Neural crest cell (in vitro differentiated cells): ENCODE data around the gene XYLT1. TPM values are rescaled to one million over a fixed set of nuclear protein-coding genes. Genes with fewer than 3 reads are reported as not detected.
A peak's percentile ranks its signal among the peaks of the same experiment; 100 is the strongest.

Experiments used
- DNase-seq: peaks from one replicate; pipeline ENCODE4 v3.0.0; 2021; ENCODE audit warnings: low read depth, mixed read lengths, low spot score
- H3K27ac Mint-ChIP-seq: one replicate; pipeline ENCODE4 v1.8.0; 2021; ENCODE audit warnings: mild to moderate bottlenecking, mixed read lengths; ENCODE audit not compliant: unreplicated experiment
- H3K27me3 Mint-ChIP-seq: 2 replicates; pipeline ENCODE4 v1.8.0; 2021; ENCODE audit warnings: low read depth, mild to moderate bottlenecking, mixed read lengths
- H3K36me3 Mint-ChIP-seq: 2 replicates; pipeline ENCODE4 v1.8.0; 2021; ENCODE audit warnings: low read depth, mild to moderate bottlenecking, mixed read lengths
- H3K4me1 Mint-ChIP-seq: 2 replicates; pipeline ENCODE4 v1.8.0; 2021; ENCODE audit warnings: mixed read lengths
- H3K4me3 Mint-ChIP-seq: one replicate; pipeline ENCODE4 v1.8.0; 2021; ENCODE audit warnings: mild to moderate bottlenecking, mixed read lengths
- H3K9me3 Mint-ChIP-seq: 2 replicates; pipeline ENCODE4 v1.8.0; 2021; ENCODE audit warnings: mixed read lengths
- total RNA-seq: library from RNA; stranded (reverse); gene quantifications from 2 replicates; pipeline ENCODE4 v1.2.1, GENCODE V29; 2021
- TF ChIP-seq, protein P1 (sequence below): fragments of 200-600 bp; sonication (generic); conservative IDR thresholded peaks from 2 replicates; pipeline ENCODE4 v1.5.0; 2021; ENCODE audit warnings: antibody characterized with exemption, mild to moderate bottlenecking

Gene XYLT1
- total RNA-seq, 1 donor from 2014 or later = 15.0 TPM

DNA sequence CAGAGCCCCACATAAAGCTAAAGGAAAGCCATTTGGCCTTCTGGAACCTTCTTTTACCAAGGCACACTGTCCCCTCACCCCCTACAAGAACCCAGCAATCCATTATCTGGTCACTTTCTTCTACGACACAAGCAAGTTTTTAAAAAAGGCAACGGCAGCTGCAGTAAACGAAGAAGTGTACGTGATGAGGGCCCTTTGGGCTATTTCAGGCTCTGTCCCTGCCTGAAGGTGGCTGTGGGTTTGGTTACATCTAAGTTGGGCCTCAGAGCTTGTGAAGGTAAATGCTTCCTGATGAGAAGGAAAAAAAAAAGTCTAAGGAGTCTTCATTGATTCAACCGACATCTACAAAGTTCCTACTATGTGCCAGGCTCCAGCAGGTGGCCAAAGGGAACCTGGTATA lies 35.4 kb downstream of the XYLT1 start:
- H3K9me3 Mint-ChIP-seq = no peaks in the 10 kb centered on the region
- H3K4me1 Mint-ChIP-seq = no peaks in the 10 kb centered on the region
- no peak overlapping the region for H3K27ac Mint-ChIP-seq
- H3K4me3 Mint-ChIP-seq = no peak overlapping the region
- DNase-seq = no peak
- TF ChIP-seq, protein P1, sequence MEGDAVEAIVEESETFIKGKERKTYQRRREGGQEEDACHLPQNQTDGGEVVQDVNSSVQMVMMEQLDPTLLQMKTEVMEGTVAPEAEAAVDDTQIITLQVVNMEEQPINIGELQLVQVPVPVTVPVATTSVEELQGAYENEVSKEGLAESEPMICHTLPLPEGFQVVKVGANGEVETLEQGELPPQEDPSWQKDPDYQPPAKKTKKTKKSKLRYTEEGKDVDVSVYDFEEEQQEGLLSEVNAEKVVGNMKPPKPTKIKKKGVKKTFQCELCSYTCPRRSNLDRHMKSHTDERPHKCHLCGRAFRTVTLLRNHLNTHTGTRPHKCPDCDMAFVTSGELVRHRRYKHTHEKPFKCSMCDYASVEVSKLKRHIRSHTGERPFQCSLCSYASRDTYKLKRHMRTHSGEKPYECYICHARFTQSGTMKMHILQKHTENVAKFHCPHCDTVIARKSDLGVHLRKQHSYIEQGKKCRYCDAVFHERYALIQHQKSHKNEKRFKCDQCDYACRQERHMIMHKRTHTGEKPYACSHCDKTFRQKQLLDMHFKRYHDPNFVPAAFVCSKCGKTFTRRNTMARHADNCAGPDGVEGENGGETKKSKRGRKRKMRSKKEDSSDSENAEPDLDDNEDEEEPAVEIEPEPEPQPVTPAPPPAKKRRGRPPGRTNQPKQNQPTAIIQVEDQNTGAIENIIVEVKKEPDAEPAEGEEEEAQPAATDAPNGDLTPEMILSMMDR = no peak
- H3K36me3 Mint-ChIP-seq = no peaks in the 10 kb centered on the region
- no peaks in the 10 kb centered on the region for H3K27me3 Mint-ChIP-seq

DNA sequence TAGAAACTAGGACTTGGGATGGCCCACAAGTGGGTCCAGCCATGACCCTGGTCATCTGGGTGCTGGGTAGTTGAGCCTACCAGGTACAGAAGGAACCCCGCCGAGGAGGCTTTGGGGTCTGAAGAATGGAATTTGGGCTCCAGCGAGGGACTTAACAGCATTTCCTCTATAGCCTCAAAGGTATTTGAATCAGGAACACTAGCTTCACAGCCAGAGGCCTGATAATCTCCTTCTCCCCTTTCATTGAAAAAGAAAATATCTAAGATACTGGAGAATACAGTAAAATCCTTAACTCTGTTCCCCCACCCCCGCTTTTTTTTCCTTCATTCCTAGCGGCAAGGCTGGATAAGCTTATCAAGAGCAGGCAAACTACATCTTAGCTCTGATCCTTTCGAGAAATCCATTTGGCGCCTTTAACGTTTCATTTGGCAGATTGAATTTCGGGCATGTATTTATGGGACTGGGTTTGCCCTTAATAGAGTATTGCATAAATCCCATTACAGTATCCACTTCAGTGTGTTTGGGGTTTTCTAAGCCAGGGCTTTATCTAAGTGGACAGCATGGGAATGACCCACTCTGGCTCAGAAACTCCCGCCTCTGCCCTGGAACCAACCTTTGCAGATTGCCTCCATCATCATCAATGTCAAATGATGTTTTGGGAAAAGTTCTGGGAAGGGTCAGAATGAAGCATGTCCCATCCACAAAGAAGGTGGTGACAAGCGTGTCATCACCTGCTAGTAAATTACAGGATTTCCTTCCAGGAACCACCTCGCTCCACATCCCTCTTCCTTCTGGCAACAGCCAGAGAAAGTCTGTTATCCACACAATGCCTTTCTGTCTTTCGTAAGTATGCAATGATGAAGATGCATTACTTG lies 36.9 kb downstream of the XYLT1 start:
- no peaks in the 10 kb centered on the region for H3K27me3 Mint-ChIP-seq
- H3K27ac Mint-ChIP-seq = no peak overlapping the region
- H3K9me3 Mint-ChIP-seq = no peaks in the 10 kb centered on the region
- TF ChIP-seq, protein P1 = no peak
- H3K36me3 Mint-ChIP-seq = no peaks in the 10 kb centered on the region
- H3K4me3 Mint-ChIP-seq = no peak overlapping the region
- no peak for DNase-seq
- no peaks in the 10 kb centered on the region for H3K4me1 Mint-ChIP-seq

DNA sequence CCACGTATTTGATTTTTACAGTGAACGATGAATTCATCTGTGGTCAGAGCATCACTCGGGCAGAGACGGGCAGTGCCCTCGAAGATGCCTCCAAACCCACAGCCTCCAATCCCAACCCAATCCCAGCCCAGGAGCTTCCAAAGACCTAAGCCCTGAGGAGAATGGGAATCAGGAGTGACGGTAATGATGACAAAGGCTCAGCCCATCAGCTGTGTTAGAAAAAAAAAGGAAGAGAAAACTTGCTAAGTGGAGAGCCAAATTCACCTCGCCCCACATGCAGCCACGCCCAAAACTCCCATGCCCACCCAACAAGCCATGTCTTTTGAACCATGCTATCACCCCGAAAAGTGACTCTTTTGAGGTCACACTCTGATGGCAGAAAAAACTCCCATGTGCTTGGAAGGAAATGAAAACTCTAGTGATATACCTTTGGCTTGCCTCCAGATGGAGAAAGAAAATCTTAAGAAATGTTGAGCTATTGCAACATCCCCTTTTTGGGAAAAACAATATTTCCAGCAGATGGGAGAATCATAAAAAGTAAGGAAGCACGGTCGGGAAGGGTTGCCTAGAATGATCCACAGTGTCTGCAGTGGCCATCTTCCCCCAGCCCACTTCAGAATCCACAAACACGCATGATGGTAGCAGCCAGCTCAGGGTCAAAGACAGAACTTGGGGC lies 37.7 kb downstream of the XYLT1 start:
- no peaks in the 10 kb centered on the region for H3K4me1 Mint-ChIP-seq
- DNase-seq = no peak
- no peaks in the 10 kb centered on the region for H3K27me3 Mint-ChIP-seq
- no peak overlapping the region for H3K27ac Mint-ChIP-seq
- TF ChIP-seq, protein P1 = no peak
- H3K4me3 Mint-ChIP-seq = no peak overlapping the region
- no peaks in the 10 kb centered on the region for H3K36me3 Mint-ChIP-seq
- no peaks in the 10 kb centered on the region for H3K9me3 Mint-ChIP-seq

DNA sequence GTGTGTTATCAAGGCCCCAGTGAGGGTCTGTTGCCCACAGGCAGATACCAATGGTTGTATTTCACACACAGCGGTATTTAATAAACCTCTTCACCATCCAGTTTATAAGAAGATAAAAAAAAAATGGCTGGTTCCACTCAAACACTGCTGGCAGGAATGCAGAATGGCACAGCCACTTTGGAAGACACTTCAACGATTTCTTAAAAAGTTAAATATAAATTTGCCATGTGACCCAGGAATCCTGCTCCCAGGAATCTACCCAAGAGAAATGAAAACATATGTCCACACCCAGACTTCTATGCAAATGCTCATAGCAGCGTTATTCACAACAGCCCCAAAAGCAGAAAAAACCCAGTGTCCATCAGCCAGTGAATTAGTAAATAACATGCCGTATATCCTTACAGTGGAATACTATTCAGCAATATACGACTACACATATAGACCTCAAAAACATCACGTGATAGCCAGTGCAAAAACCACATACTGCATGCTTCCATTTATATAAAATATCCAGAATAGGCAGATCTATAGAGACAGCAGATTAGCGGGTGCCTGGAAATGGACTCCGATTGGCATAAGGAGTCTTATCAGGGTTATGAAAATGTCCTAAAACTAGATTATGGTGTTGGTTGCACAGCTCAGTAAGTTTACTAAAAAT lies 38.7 kb downstream of the XYLT1 start:
- no peak for DNase-seq
- Mint-ChIP-seq H3K4me3 (no peak overlapping the region), H3K9me3 (no peaks in the 10 kb centered on the region), H3K27ac (no peak overlapping the region), H3K4me1 (no peaks in the 10 kb centered on the region), H3K36me3 (no peaks in the 10 kb centered on the region), H3K27me3 (no peaks in the 10 kb centered on the region)
- TF ChIP-seq, protein P1 = peak; percentile 23

DNA sequence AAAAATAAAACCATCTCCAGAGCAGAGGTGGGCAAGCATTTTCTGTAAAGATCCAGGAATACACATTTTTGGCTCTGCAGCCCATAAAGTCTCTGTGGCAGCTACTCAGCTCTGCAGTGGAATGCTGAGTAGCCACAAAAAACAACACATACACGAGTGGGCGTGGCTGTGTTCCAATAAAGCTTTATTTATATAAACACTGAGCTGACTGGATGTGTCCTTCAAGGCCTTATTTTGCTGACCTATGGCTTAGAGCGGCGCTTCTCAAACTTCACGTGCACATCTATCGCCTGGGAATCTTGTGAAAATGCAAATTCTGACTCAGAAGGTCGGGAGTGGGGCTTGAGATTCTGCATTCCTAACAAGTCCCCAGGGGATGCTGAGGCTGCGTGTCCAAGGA lies 39.7 kb downstream of the XYLT1 start:
- DNase-seq = no peak
- Mint-ChIP-seq H3K36me3 (no peaks in the 10 kb centered on the region), H3K4me1 (no peaks in the 10 kb centered on the region), H3K9me3 (no peaks in the 10 kb centered on the region), H3K4me3 (no peak overlapping the region), H3K27ac (no peak overlapping the region), H3K27me3 (no peaks in the 10 kb centered on the region)
- TF ChIP-seq, protein P1 = no peak
